HS-27A (cell line): Measurements from ENCODE around the gene EPM2A.
"Not testable (repeated sequence)": the region's sequence is repeated elsewhere in the genome, so short reads cannot be mapped to it uniquely, and the experiment has no call there.

ENCODE experiments used
- DNase-seq: peaks from one replicate; pipeline ENCODE4 v3.0.0-alpha.2; 2012; ENCODE audit warnings: low read depth, missing footprints

Gene EPM2A

GRCh38 chr6:145729887-145730286, 5.4 kb downstream of the EPM2A start:
- no peak for DNase-seq

- DNase-seq: no peak
Measured at GRCh38 chr6:145728444-145729385, 6.6 kb downstream of the EPM2A start.

GRCh38 chr6:145727817-145728388, 7.4 kb downstream of the EPM2A start:
- DNase-seq: no peak

- no peak for DNase-seq
Measured at GRCh38 chr6:145725570-145725969, 9.8 kb downstream of the EPM2A start.

- no peak for DNase-seq
Measured at GRCh38 chr6:145723646-145724045, 11.7 kb downstream of the EPM2A start.

- no peak for DNase-seq
Measured at GRCh38 chr6:145722190-145722589, 13.1 kb downstream of the EPM2A start.

GRCh38 chr6:145721144-145721543, 14.2 kb downstream of the EPM2A start:
- DNase-seq: no peak

- no peak for DNase-seq
Measured at GRCh38 chr6:145715426-145715825, 19.9 kb downstream of the EPM2A start.

- DNase-seq: no peak
Measured at GRCh38 chr6:145714731-145715130, 20.6 kb downstream of the EPM2A start.

- no peak for DNase-seq
Measured at GRCh38 chr6:145713773-145714172, 21.5 kb downstream of the EPM2A start.

GRCh38 chr6:145711372-145711771, 23.9 kb downstream of the EPM2A start:
- no peak for DNase-seq

- no peak for DNase-seq
Measured at GRCh38 chr6:145707397-145707796, 27.9 kb downstream of the EPM2A start.

GRCh38 chr6:145705561-145705960, 29.8 kb downstream of the EPM2A start:
- no peak for DNase-seq

GRCh38 chr6:145704143-145704781, 31.1 kb downstream of the EPM2A start:
- DNase-seq: no peak

- no peak for DNase-seq
Measured at GRCh38 chr6:145699462-145699861, 35.9 kb downstream of the EPM2A start.

- not testable (repeated sequence) for DNase-seq
Measured at GRCh38 chr6:145697401-145697800, 37.9 kb downstream of the EPM2A start.

- DNase-seq: no peak
Measured at GRCh38 chr6:145694083-145694737, 41.1 kb downstream of the EPM2A start.

GRCh38 chr6:145690969-145691368, 44.4 kb downstream of the EPM2A start:
- no peak for DNase-seq

GRCh38 chr6:145689529-145689928, 45.8 kb downstream of the EPM2A start:
- no peak for DNase-seq

GRCh38 chr6:145688493-145688905, 46.8 kb downstream of the EPM2A start:
- no peak for DNase-seq

- DNase-seq: no peak
Measured at GRCh38 chr6:145685932-145686331, 49.4 kb downstream of the EPM2A start.

- DNase-seq: no peak
Measured at GRCh38 chr6:145681965-145682364, 53.4 kb downstream of the EPM2A start.
